Smooth muscle cell (in vitro differentiated cells): ENCODE data around the gene MASP1. TPM values are rescaled to one million over a fixed set of nuclear protein-coding genes. Genes with fewer than 3 reads are reported as not detected.
"Not testable (repeated sequence)": the region's sequence is repeated elsewhere in the genome, so short reads cannot be mapped to it uniquely, and the experiment has no call there.

Experiments used
- DNase-seq: peaks from one replicate; lab custom pipeline; 2025; ENCODE audit not compliant: unreplicated experiment; lab: John Stamatoyannopoulos, UW
- H2AFZ ChIP-seq: fragments of 200-600 bp; sonication (generic); 2 replicates; pipeline ENCODE4 v1.6.0; 2016; ENCODE audit warnings: antibody characterized with exemption, low read depth, mild to moderate bottlenecking
- H3F3A ChIP-seq: fragments of 200-600 bp; sonication (generic); 2 replicates; pipeline ENCODE4 v1.6.0; 2017; ENCODE audit warnings: antibody characterized with exemption, low read depth
- H3K27ac ChIP-seq: fragments of 200-600 bp; sonication (generic); 2 replicates; pipeline ENCODE4 v1.5.1; 2016; ENCODE audit warnings: low read depth, mild to moderate bottlenecking
- H3K27me3 ChIP-seq: fragments of 200-600 bp; sonication (generic); 2 replicates; pipeline ENCODE4 v1.6.1; 2016; ENCODE audit warnings: low read depth, mild to moderate bottlenecking
- H3K36me3 ChIP-seq: fragments of 200-600 bp; sonication (generic); 2 replicates; pipeline ENCODE4 v1.5.1; 2016; ENCODE audit warnings: low read depth
- H3K4me1 ChIP-seq: fragments of 200-600 bp; sonication (generic); 2 replicates; pipeline ENCODE4 v1.5.1; 2016; ENCODE audit warnings: low read depth
- H3K4me2 ChIP-seq: fragments of 200-600 bp; sonication (generic); 2 replicates; pipeline ENCODE4 v1.6.0; 2016; ENCODE audit warnings: mild to moderate bottlenecking
- H3K4me3 ChIP-seq: fragments of 200-600 bp; sonication (generic); 2 replicates; pipeline ENCODE4 v1.5.1; 2016; ENCODE audit warnings: mild to moderate bottlenecking
- H3K79me2 ChIP-seq: fragments of 200-600 bp; sonication (generic); 2 replicates; pipeline ENCODE4 v1.6.0; 2016; ENCODE audit warnings: low read depth, mild to moderate bottlenecking
- H3K9ac ChIP-seq: fragments of 200-600 bp; sonication (generic); 2 replicates; pipeline ENCODE4 v1.6.0; 2016; ENCODE audit warnings: low read depth
- H3K9me3 ChIP-seq: fragments of 200-600 bp; sonication (generic); replicated peaks from 2 replicates; pipeline ENCODE4 v1.5.1; 2016; ENCODE audit warnings: low read depth
- H4K20me1 ChIP-seq: fragments of 200-600 bp; sonication (generic); 2 replicates; pipeline ENCODE4 v1.6.0; 2016; ENCODE audit warnings: low read depth
- CTCF ChIP-seq: fragments of 200-600 bp; sonication (generic); IDR thresholded peaks from 2 replicates; pipeline ENCODE4 v1.5.1; 2017; ENCODE audit warnings: borderline replicate concordance, mild to moderate bottlenecking, antibody characterized with exemption; ENCODE audit not compliant: insufficient read depth, poor library complexity, severe bottlenecking
- WGBS: methylation state at CpG from one replicate; pipeline ENCODE4 v1.1.7; 2016; ENCODE audit warnings: low lambda C conversion rate; 5-methylcytosine and 5-hydroxymethylcytosine counted together
- polyA plus RNA-seq: library from polyadenylated mRNA; unstranded; fragments of >200 nt; fragmentation: Nextera tagmentation; extraction: Ambion mirVana; gene quantifications from 2 replicates; pipeline ENCODE4 v1.2.1, GENCODE V29; 2016
- total RNA-seq: library from RNA; depleted of rRNA; stranded (reverse); fragments of >200 nt; gene quantifications from 2 replicates; pipeline ENCODE4 v1.2.3, GENCODE V29; 2014

Gene MASP1
- total and polyA plus RNA-seq, 2 experiments from 2014 or later: 46.7 to 54.0 TPM

- no peak for TF ChIP-seq CTCF
- Histone ChIP-seq H3K4me2 (no peak overlapping the region), H3K27me3 (no peaks in the 10 kb centered on the region), H3K27ac (no peak overlapping the region), H3K4me3 (no peak overlapping the region), H3K4me1 (no peaks in the 10 kb centered on the region), H3K36me3 (no peaks in the 10 kb centered on the region), H3F3A (no peaks in the 10 kb centered on the region), H4K20me1 (no peaks in the 10 kb centered on the region), H3K9ac (no peak overlapping the region), H3K9me3 (no peaks in the 10 kb centered on the region), H3K79me2 (no peaks in the 10 kb centered on the region), H2AFZ (no peak overlapping the region)
- WGBS: 61% methylated on average over 5 of the region's 5 CpGs
- no peak for DNase-seq
These were observed 49.1 kb downstream of the MASP1 start for GRCh38 chr3:187242435-187242834.

DNA sequence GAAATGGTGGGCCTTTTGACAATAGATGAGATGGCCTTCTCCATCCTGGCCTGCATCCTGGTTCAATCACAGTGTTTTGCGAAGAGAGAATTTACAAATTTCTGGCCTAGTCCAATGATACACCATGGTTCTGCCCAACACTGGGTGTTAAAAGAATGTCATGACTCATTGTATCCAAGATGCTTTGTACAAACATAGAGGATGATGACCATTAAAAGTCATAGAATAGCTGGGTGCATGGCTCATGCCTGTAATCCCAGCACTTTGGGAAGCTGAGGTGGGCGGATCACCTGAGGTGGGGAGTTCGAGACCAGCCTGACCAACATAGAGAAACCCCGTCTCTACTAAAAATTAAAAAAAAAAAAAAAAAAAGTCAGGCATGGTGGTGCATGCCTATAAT lies 52.7 kb downstream of the MASP1 start:
- WGBS: 98% methylated on average over 4 of the region's 4 CpGs

GRCh38 chr3:187238239-187238638 lies 53.3 kb downstream of the MASP1 start:
- no peaks in the 10 kb centered on the region for H3K9me3 ChIP-seq
- no peak overlapping the region for H3K27ac ChIP-seq
- H3K4me3 ChIP-seq: no peak overlapping the region
- TF ChIP-seq CTCF: no peak
- no peak for DNase-seq
- H3F3A ChIP-seq: no peaks in the 10 kb centered on the region
- H3K4me2 ChIP-seq: no peak overlapping the region
- H3K4me1 ChIP-seq: no peaks in the 10 kb centered on the region
- H3K36me3 ChIP-seq: no peaks in the 10 kb centered on the region
- WGBS: 89% methylated on average over 1 of the region's 1 CpG
- no peaks in the 10 kb centered on the region for H4K20me1 ChIP-seq
- H3K9ac ChIP-seq: no peak overlapping the region
- no peaks in the 10 kb centered on the region for H3K27me3 ChIP-seq
- no peak overlapping the region for H2AFZ ChIP-seq
- H3K79me2 ChIP-seq: no peaks in the 10 kb centered on the region

More for the DNA sequence above, 52.7 kb downstream of the MASP1 start:
- H2AFZ ChIP-seq, H3K27me3 ChIP-seq, DNase-seq, H3K4me2 ChIP-seq, H3K36me3 ChIP-seq, H3K4me3 ChIP-seq, H3K9ac ChIP-seq, H3K9me3 ChIP-seq, H3K4me1 ChIP-seq, H3K79me2 ChIP-seq, H3K27ac ChIP-seq, H3F3A ChIP-seq, H4K20me1 ChIP-seq: not testable (repeated sequence)

DNA sequence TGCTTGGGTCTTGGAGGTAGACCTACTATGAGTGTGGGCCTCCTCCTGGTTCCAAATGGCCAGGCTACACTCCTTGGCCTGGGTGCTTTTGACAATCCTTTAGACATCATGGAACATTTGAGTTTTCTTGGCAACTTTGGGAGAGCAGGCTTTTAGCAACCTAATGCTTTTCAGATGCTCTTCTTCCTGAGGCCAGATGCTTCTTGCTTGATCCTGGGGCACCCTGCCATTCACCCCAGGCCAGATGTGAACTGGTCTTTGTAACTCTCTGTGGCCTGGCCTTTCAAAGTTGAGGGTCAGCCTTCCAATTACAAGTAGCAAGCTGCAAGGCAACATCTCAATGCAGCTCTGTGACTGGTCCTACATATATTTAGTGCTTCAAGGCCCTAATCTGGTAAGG lies 53.8 kb downstream of the MASP1 start:
- Histone ChIP-seq H3K36me3 (no peaks in the 10 kb centered on the region), H3K27me3 (no peaks in the 10 kb centered on the region), H3K9me3 (no peaks in the 10 kb centered on the region), H3K4me3 (no peak overlapping the region), H3K4me1 (no peaks in the 10 kb centered on the region), H3K79me2 (no peaks in the 10 kb centered on the region), H3K4me2 (no peak overlapping the region), H4K20me1 (no peaks in the 10 kb centered on the region), H3K9ac (no peak overlapping the region), H3F3A (no peaks in the 10 kb centered on the region), H2AFZ (no peak overlapping the region), H3K27ac (no peak overlapping the region)
- TF ChIP-seq CTCF: no peak
- no peak for DNase-seq
